HL-60 (cell line): ENCODE results near the gene CST8.

Experiments
- GABPA ChIP-seq: IDR thresholded peaks from 2 replicates; pipeline ENCODE4 v1.6.1; 2012; ENCODE audit warnings: low read depth
- POLR2AphosphoS5 ChIP-seq: IDR thresholded peaks from 2 replicates; pipeline ENCODE4 v1.6.1; 2012; ENCODE audit warnings: low read depth
- REST ChIP-seq: IDR thresholded peaks from 2 replicates; pipeline ENCODE4 v1.6.1; 2012; ENCODE audit warnings: low read depth; ENCODE audit not compliant: insufficient replicate concordance
- SPI1 ChIP-seq: IDR thresholded peaks from 2 replicates; pipeline ENCODE4 v1.6.1; 2012; ENCODE audit warnings: low read depth, mild to moderate bottlenecking, borderline replicate concordance
- TF ChIP-seq, protein P1 (sequence below): IDR thresholded peaks from one replicate; pipeline ENCODE4 v1.5.1; 2011; ENCODE audit warnings: low read length, control low read depth, inconsistent platforms; ENCODE audit not compliant: insufficient read depth

DNA sequence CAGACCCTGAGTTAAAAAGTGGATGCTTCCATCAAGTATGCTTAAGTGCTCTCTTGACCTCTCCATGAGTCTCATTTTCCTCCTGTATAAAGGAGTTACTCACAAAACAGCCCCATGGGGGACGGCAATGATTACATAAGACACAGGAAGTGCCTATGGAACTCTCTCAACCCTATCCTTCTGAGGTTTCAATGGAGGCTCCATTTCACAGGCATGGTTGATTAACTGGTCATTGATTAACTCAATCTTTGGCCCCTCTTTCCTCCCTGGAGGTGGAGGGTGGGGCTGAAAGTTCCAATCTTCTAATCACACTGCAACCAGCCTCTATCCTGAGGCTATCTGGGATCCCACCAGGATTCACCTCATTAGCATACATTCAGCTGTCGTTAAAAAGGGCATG lies 29.3 kb downstream of the CST8 start:
- TF ChIP-seq, protein P1, sequence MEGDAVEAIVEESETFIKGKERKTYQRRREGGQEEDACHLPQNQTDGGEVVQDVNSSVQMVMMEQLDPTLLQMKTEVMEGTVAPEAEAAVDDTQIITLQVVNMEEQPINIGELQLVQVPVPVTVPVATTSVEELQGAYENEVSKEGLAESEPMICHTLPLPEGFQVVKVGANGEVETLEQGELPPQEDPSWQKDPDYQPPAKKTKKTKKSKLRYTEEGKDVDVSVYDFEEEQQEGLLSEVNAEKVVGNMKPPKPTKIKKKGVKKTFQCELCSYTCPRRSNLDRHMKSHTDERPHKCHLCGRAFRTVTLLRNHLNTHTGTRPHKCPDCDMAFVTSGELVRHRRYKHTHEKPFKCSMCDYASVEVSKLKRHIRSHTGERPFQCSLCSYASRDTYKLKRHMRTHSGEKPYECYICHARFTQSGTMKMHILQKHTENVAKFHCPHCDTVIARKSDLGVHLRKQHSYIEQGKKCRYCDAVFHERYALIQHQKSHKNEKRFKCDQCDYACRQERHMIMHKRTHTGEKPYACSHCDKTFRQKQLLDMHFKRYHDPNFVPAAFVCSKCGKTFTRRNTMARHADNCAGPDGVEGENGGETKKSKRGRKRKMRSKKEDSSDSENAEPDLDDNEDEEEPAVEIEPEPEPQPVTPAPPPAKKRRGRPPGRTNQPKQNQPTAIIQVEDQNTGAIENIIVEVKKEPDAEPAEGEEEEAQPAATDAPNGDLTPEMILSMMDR = no peak
- no peak for TF ChIP-seq POLR2AphosphoS5
- no peak for TF ChIP-seq REST
- no peak for TF ChIP-seq SPI1
- TF ChIP-seq GABPA = no peak
